Fibroblast of the conjunctiva (primary cell): ENCODE data around the gene COL27A1.

Experiments used
- DNase-seq: peaks from one replicate; pipeline ENCODE4 v3.0.0-alpha.2; 2010; ENCODE audit warnings: low read depth

COL27A1 gene

GRCh38 chr9:114273461-114273881 lies 118.1 kb downstream of the COL27A1 start:
- no peak for DNase-seq

- no peak for DNase-seq
Measured at GRCh38 chr9:114274217-114274616, 118.9 kb downstream of the COL27A1 start.

GRCh38 chr9:114275246-114276004 lies 120.1 kb downstream of the COL27A1 start:
- no peak for DNase-seq

- peak; percentile 68 for DNase-seq
Measured at GRCh38 chr9:114276908-114277821, 121.8 kb downstream of the COL27A1 start.

- no peak for DNase-seq
Measured at GRCh38 chr9:114278356-114278755, 123.0 kb downstream of the COL27A1 start.

GRCh38 chr9:114278881-114279570 lies 123.7 kb downstream of the COL27A1 start:
- no peak for DNase-seq

- no peak for DNase-seq
Measured at GRCh38 chr9:114279693-114280092, 124.4 kb downstream of the COL27A1 start.

GRCh38 chr9:114280636-114281472 lies 125.5 kb downstream of the COL27A1 start:
- no peak for DNase-seq

- peak; percentile 57 for DNase-seq
Measured at GRCh38 chr9:114281473-114282103, 126.3 kb downstream of the COL27A1 start.

GRCh38 chr9:114282104-114282485 lies 126.8 kb downstream of the COL27A1 start:
- DNase-seq = no peak

- no peak for DNase-seq
Measured at GRCh38 chr9:114282507-114282906, 127.2 kb downstream of the COL27A1 start.

- DNase-seq = peak; percentile 68
Measured at GRCh38 chr9:114282926-114283325, 127.6 kb downstream of the COL27A1 start.

GRCh38 chr9:114283551-114284111 lies 128.3 kb downstream of the COL27A1 start:
- DNase-seq = no peak

- no peak for DNase-seq
Measured at GRCh38 chr9:114284316-114285060, 129.2 kb downstream of the COL27A1 start.

- DNase-seq = peak; percentile 88
Measured at GRCh38 chr9:114285166-114285867, 130.0 kb downstream of the COL27A1 start.

- no peak for DNase-seq
Measured at GRCh38 chr9:114286146-114286679, 130.9 kb downstream of the COL27A1 start.

GRCh38 chr9:114287001-114287762 lies 131.8 kb downstream of the COL27A1 start:
- DNase-seq = no peak

GRCh38 chr9:114287763-114288192 lies 132.4 kb downstream of the COL27A1 start:
- DNase-seq = no peak
